Measurements from ENCODE around the gene STK32B.

STK32B gene

DNA sequence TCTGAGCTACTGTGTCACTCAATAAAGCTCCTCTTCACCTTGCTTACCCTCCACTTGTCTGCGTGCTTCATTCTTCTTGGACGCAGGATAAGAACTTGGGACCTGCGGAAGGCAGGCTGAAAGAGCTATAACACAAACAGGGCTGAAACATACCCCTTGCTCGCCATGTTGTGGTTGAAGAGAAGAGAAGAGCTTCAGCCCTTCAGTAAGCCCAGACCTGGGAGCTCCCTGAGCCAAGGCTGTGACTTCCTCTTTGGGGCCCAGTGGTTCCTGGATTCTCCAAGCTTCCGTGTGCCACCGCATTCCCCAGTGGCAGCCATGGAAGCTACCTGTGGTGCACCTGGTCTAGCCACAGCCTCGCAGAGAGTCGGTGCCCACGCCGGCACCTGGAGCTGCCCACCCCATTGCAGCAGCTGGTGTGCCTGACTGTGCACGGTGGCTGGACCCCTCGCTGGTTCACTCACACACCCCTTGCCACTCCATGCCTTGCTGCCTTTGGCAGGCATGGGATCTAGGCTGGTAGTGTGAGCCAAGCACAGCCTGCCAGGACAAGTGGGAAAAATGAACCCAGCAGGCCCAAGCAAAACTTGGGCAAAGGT, 496.5 kb downstream of the STK32B start:
- Mint-ChIP-seq H3K4me3 (no peak overlapping the region), H3K9me3 (peaks cover 13 to 23% of the 10 kb centered on the region in 2 donors), H3K4me1 (no peaks in the 10 kb centered on the region), H3K27ac (no peak overlapping the region), H3K27me3 (no peaks in the 10 kb centered on the region)
- ATAC-seq (no peak), DNase-seq (no peak)

Data from stimulated activated naive CD8-positive, alpha-beta T cell treated with anti-CD3 and anti-CD28 coated beads, Interleukin-15, amount 100 ng/mL, for 72 hours (primary cell).